NCI-H2227 (cell line): ENCODE measurements around the gene OR10K1.

ENCODE experiments used
- DNase-seq: peaks from one replicate; lab custom pipeline; 2025; ENCODE audit not compliant: unreplicated experiment; lab: John Stamatoyannopoulos, UW

OR10K1 gene

GRCh38 chr1:158516966-158517365, 55.3 kb downstream of the OR10K1 start:
- no peak for DNase-seq
